ENCODE results near the gene POLA2. TPM values are rescaled to one million over a fixed set of nuclear protein-coding genes. Genes with fewer than 3 reads are reported as not detected.
A peak's percentile ranks its signal among the peaks of the same experiment; 100 is the strongest.

POLA2 gene
- total RNA-seq, 1 experiment from 2014 or later: 37.7 TPM

DNA sequence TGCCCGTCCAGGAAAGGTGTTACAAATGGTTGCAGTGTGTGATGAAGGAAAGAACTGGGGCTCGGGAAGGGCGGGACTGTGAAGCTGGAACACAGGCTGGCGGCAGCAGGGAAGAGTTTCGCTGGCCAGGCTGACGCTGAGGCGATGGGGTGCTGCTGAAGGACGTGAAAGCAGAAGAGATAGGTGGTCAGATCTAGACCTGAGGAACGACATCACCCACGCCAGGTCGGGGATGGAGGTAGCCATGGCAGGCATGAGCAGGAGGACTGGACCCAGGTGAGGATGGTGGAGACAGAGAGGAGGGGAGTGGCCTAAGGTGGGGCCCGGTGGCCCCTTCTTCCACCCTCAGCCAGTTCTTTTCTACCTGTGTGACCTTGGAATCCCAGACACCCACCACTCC, 62.1 kb downstream of the POLA2 start:
- no CpG with 5 or more reads among the region's 12 CpGs for WGBS (ENCODE audit: extremely low coverage, insufficient read length, low lambda C conversion rate)
- H3K27ac Mint-ChIP-seq: peak overlapping the region; percentile 18 to 90 (median 21); a peak in 3 of 7 replicates

More for the DNA sequence above, 62.1 kb downstream of the POLA2 start:
- Histone ChIP-seq H2BK12ac (ENCODE audit: insufficient read length, low read depth, low read length) (no peak overlapping the region), H3K14ac (ENCODE audit: insufficient read depth, low read length) (no peak overlapping the region; the same call in 1 of the 2 replicates), H4K91ac (ENCODE audit: insufficient read length, low read depth, low read length) (no peak overlapping the region), H2AFZ (ENCODE audit: low read length) (no peak overlapping the region), H3K23ac (ENCODE audit: insufficient read length, low read depth, low read length) (no peak overlapping the region), H3T11ph (ENCODE audit: low read length) (no peak overlapping the region), H2BK15ac (ENCODE audit: low read depth, low read length) (no peak overlapping the region), H2BK5ac (ENCODE audit: insufficient read length, low read length) (no peak overlapping the region), H3K56ac (ENCODE audit: insufficient read length, low read depth, low read length) (no peak overlapping the region), H2BK120ac (ENCODE audit: low read depth, low read length, poor library complexity, severe bottlenecking) (no peak overlapping the region), H3K4me1 (ENCODE audit: insufficient read depth, low read length) (no peaks in the 10 kb centered on the region; the same call in 1 of the 2 replicates), H3K4ac (ENCODE audit: low read depth, low read length) (no peak overlapping the region), H3K18ac (ENCODE audit: insufficient read length, low read depth, low read length) (no peak overlapping the region), H3K27me3 (ENCODE audit: insufficient read depth, low read length) (no peaks in the 10 kb centered on the region), H4K5ac (ENCODE audit: insufficient read length, low read depth, low read length) (no peak overlapping the region), H3K27ac (ENCODE audit: insufficient read length, low read depth, low read length) (no peak overlapping the region), H2BK20ac (ENCODE audit: low read depth, low read length, poor library complexity, severe bottlenecking) (no peak overlapping the region), H2AK5ac (ENCODE audit: insufficient read length, low read length) (no peak overlapping the region), H3K79me2 (ENCODE audit: insufficient read depth, low read length) (no peaks in the 10 kb centered on the region), H3K4me2 (ENCODE audit: insufficient read depth, insufficient read length, low read length) (no peak overlapping the region), H4K20me1 (ENCODE audit: control insufficient read depth, insufficient read depth, insufficient read length) (no peaks in the 10 kb centered on the region), H3K79me1 (ENCODE audit: insufficient read depth, low read depth, low read length, poor library complexity, severe bottlenecking) (peaks cover 4% of the 10 kb centered on the region), H3K9me3 (ENCODE audit: control insufficient read depth, low read depth, low read length) (no peaks in the 10 kb centered on the region), H3K23me2 (ENCODE audit: insufficient read length, low read depth, low read length, poor library complexity, severe bottlenecking) (no peaks in the 10 kb centered on the region), H3K9ac (ENCODE audit: extremely low read depth, insufficient read length, low read length) (no peak overlapping the region), H4K8ac (replicated peaks; ENCODE audit: insufficient read length, low read depth, low read length) (no peak overlapping the region)
- peaks cover 17 to 24% (median 24%) of the 10 kb centered on the region in 3 experiments for H3K36me3 Mint-ChIP-seq (ENCODE audit: insufficient read depth in 1 of 3, low read depth in 3 of 3)
- TF ChIP-seq, protein P1, sequence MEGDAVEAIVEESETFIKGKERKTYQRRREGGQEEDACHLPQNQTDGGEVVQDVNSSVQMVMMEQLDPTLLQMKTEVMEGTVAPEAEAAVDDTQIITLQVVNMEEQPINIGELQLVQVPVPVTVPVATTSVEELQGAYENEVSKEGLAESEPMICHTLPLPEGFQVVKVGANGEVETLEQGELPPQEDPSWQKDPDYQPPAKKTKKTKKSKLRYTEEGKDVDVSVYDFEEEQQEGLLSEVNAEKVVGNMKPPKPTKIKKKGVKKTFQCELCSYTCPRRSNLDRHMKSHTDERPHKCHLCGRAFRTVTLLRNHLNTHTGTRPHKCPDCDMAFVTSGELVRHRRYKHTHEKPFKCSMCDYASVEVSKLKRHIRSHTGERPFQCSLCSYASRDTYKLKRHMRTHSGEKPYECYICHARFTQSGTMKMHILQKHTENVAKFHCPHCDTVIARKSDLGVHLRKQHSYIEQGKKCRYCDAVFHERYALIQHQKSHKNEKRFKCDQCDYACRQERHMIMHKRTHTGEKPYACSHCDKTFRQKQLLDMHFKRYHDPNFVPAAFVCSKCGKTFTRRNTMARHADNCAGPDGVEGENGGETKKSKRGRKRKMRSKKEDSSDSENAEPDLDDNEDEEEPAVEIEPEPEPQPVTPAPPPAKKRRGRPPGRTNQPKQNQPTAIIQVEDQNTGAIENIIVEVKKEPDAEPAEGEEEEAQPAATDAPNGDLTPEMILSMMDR (conservative IDR thresholded peaks at IDR 0.05): no peak
- H3K4me1 Mint-ChIP-seq: peaks cover 2 to 4% of the 10 kb centered on the region in 2 experiments; a peak in 2 of 4 replicates
- H3K9me3 Mint-ChIP-seq: no peaks in the 10 kb centered on the region
- no peak for DNase-seq
- H3K27me3 Mint-ChIP-seq (ENCODE audit: low read depth): no peaks in the 10 kb centered on the region
- peak overlapping the region in 1 of 2 experiments; percentile 18; a peak in 1 of 5 replicates for H3K4me3 Mint-ChIP-seq

Data from H9 (cell line).